SH-SY5Y (cell line): Measurements from ENCODE around the gene CLCNKA.

Experiments used
- GATA2 ChIP-seq: IDR thresholded peaks from 2 replicates; pipeline ENCODE4 v1.6.1; 2011; ENCODE audit warnings: mild to moderate bottlenecking, low read depth, low read length
- GATA3 ChIP-seq: IDR thresholded peaks from 2 replicates; pipeline ENCODE4 v1.6.1; 2011; ENCODE audit warnings: low read depth, mild to moderate bottlenecking, low read length, moderate library complexity

DNA sequence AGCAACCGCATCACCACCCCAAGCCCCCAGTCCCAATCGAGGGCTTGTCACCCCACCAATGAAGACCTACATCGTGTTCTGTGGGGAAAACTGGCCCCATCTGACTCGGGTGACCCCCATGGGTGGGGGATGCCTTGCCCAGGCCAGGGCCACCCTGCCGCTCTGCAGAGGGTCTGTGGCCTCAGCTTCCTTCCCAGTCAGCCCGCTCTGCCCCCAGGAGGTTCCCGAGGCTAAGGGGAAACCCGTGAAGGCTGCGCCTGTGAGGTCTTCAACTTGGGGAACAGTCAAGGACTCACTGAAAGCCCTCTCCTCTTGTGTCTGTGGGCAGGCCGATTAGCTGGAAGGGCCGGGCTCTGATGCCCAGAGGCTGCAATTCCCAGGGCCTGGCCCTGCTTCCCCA is 15.8 kb upstream of the CLCNKA start:
- no peak for TF ChIP-seq GATA3
- no peak for TF ChIP-seq GATA2
